Transverse colon (tissue), 4 donors: ENCODE results near the gene HFM1. TPM values are rescaled to one million over a fixed set of nuclear protein-coding genes. Genes with fewer than 3 reads are reported as not detected.
"Not testable (repeated sequence)": the region's sequence is repeated elsewhere in the genome, so short reads cannot be mapped to it uniquely, and the experiment has no call there.

Experiments
- DNase-seq: peaks from one replicate; pipeline ENCODE4 v3.0.0-alpha.2; 2019
- H3K27ac ChIP-seq, 4 donors: fragments of 200-600 bp; sonication (generic); 2 replicates each; pipeline ENCODE4 v1.5.1; 2016 to 2018; ENCODE audit warnings: inconsistent platforms in 4 of 4
- H3K27me3 ChIP-seq: fragments of 200-600 bp; sonication (generic); 2 replicates; pipeline ENCODE4 v1.5.1; 2017; ENCODE audit warnings: inconsistent platforms
- H3K36me3 ChIP-seq, 4 donors: fragments of 200-600 bp; sonication (generic); 2 replicates each; pipeline ENCODE4 v1.5.1; 2017 to 2019; ENCODE audit warnings: inconsistent platforms in 4 of 4
- H3K4me1 ChIP-seq, 4 donors: fragments of 200-600 bp; sonication (generic); 2 replicates each; pipeline ENCODE4 v1.5.1; 2017 to 2020; ENCODE audit warnings: inconsistent platforms in 4 of 4
- H3K4me3 ChIP-seq, 4 donors: fragments of 200-600 bp; sonication (generic); 1 replicate in 1 of 4; 2 replicates in 3 of 4; pipeline versions ENCODE4 v1.5.1 to v1.6.1; 2017 to 2019; ENCODE audit warnings: inconsistent platforms in 4 of 4
- H3K9me3 ChIP-seq, 2 donors: fragments of 200-600 bp; sonication (generic); 2 replicates each; pipeline ENCODE4 v1.5.1; 2017 to 2019; ENCODE audit warnings: inconsistent platforms in 2 of 2
- CTCF ChIP-seq, 5 experiments: fragments of 200-600 bp in 3 of 5; fragments of 450-650 bp in 2 of 5; sonication (generic) in 3 of 5; IDR thresholded peaks; 1 replicate in 2 of 5; 2 replicates in 3 of 5; pipeline ENCODE4 v1.5.1; 2016 to 2017; ENCODE audit warnings: antibody characterized with exemption in 5 of 5, inconsistent platforms in 3 of 5, mild to moderate bottlenecking in 2 of 5, moderate library complexity in 1 of 5
- EP300 ChIP-seq: sonication (generic); formaldehyde crosslinking; IDR thresholded peaks from one replicate; pipeline ENCODE4 v1.6.1; 2017; ENCODE audit warnings: antibody characterized with exemption, low read depth
- POLR2A ChIP-seq: fragments of 450-650 bp; IDR thresholded peaks from one replicate; pipeline ENCODE4 v1.6.1; 2016; ENCODE audit warnings: antibody characterized with exemption, mild to moderate bottlenecking, moderate library complexity
- POLR2AphosphoS5 ChIP-seq, 3 donors: sonication (generic); formaldehyde crosslinking; IDR thresholded peaks; one replicate each; pipeline ENCODE4 v1.6.1; 2016; ENCODE audit warnings: antibody characterized with exemption in 3 of 3
- WGBS, 2 donors: methylation state at CpG; one replicate each; pipeline ENCODE4 v1.1.5; 2018; ENCODE audit warnings: low coverage in 1 of 2; 5-methylcytosine and 5-hydroxymethylcytosine counted together
- in situ Hi-C, 4 donors: fragments of 200-750 bp; cut with MboI; loops; one replicate each; pipeline versions ENCODE4 v1.15.0 to v1.15.1; 2017; ENCODE audit warnings: low sequenced_read_pairs in 3 of 4, low pct_ligation_motif_present in 1 of 4, low pct_unique_long_range_greater_than_20kb in 1 of 4
- intact Hi-C: fragments of 100-400 bp; cut with DNase I; formaldehyde crosslinking; loops from one replicate; pipeline ENCODE4 v1.15.1; 2023; ENCODE audit warnings: low total_unique reads
- total RNA-seq, 4 donors: library from RNA; depleted of rRNA; stranded (reverse); fragments of >200 nt; gene quantifications; one replicate each; pipeline ENCODE4 v1.1.0, GENCODE V29; 2016

HFM1 gene
- total RNA-seq, 4 donors from 2014 or later = 0.14 to 30.7 (median 0.95) TPM; not detected in 1

GRCh38 chr1:91383456-91383855, 21.2 kb downstream of the HFM1 start:
- DNase-seq = no peak
- in situ Hi-C loops (no loop called here), intact Hi-C loops (no loop called here)
- Histone ChIP-seq H3K27ac (no peak overlapping the region), H3K9me3 (no peaks in the 10 kb centered on the region), H3K4me1 (no peaks in the 10 kb centered on the region), H3K4me3 (no peak overlapping the region), H3K36me3 (no peaks in the 10 kb centered on the region), H3K27me3 (no peaks in the 10 kb centered on the region)
- TF ChIP-seq EP300 (no peak), CTCF (IDR thresholded peaks at IDR 0.05) (no peak), POLR2A (no peak), POLR2AphosphoS5 (IDR thresholded peaks at IDR 0.05) (no peak)
- 72 to 81% methylated on average over 2 of the region's 2 CpGs for WGBS, 2 donors

GRCh38 chr1:91381844-91382243, 22.8 kb downstream of the HFM1 start:
- Histone ChIP-seq H3K4me1 (no peaks in the 10 kb centered on the region), H3K36me3 (no peaks in the 10 kb centered on the region), H3K9me3 (no peaks in the 10 kb centered on the region), H3K27ac (no peak overlapping the region), H3K27me3 (no peaks in the 10 kb centered on the region), H3K4me3 (no peak overlapping the region)
- in situ Hi-C loops (no loop called here), intact Hi-C loops (no loop called here)
- no peak for DNase-seq
- TF ChIP-seq POLR2AphosphoS5 (IDR thresholded peaks at IDR 0.05) = no peak
- TF ChIP-seq EP300 = no peak
- TF ChIP-seq CTCF (IDR thresholded peaks at IDR 0.05) = no peak
- no peak for TF ChIP-seq POLR2A
- WGBS, 2 donors = 74 to 76% methylated on average over 3 of the region's 3 CpGs

GRCh38 chr1:91374086-91374485, 30.6 kb downstream of the HFM1 start:
- H3K36me3 ChIP-seq = no peaks in the 10 kb centered on the region
- H3K9me3 ChIP-seq = no peaks in the 10 kb centered on the region
- intact Hi-C loops (no loop called here), in situ Hi-C loops (no loop called here)
- no peak for TF ChIP-seq POLR2A
- TF ChIP-seq CTCF (IDR thresholded peaks at IDR 0.05) = no peak
- no peak for TF ChIP-seq POLR2AphosphoS5 (IDR thresholded peaks at IDR 0.05)
- 78 to 89% methylated on average over 1 of the region's 1 CpG for WGBS, 2 donors
- H3K4me1 ChIP-seq = no peaks in the 10 kb centered on the region
- H3K4me3 ChIP-seq = no peak overlapping the region
- DNase-seq = no peak
- no peak overlapping the region for H3K27ac ChIP-seq
- H3K27me3 ChIP-seq = no peaks in the 10 kb centered on the region

GRCh38 chr1:91372230-91372629, 32.4 kb downstream of the HFM1 start:
- WGBS, 2 donors = 86 to 94% methylated on average over 3 of the region's 3 CpGs
- DNase-seq, in situ Hi-C loops, H3K4me1 ChIP-seq, intact Hi-C loops, H3K27ac ChIP-seq, H3K4me3 ChIP-seq, H3K9me3 ChIP-seq, H3K27me3 ChIP-seq, H3K36me3 ChIP-seq: not testable (repeated sequence)

GRCh38 chr1:91349524-91349923, 55.1 kb downstream of the HFM1 start:
- Histone ChIP-seq H3K9me3 (peaks cover 5 to 10% of the 10 kb centered on the region in 2 donors), H3K4me1 (no peaks in the 10 kb centered on the region), H3K27me3 (no peaks in the 10 kb centered on the region), H3K36me3 (no peaks in the 10 kb centered on the region), H3K27ac (no peak overlapping the region), H3K4me3 (no peak overlapping the region)
- TF ChIP-seq POLR2A = no peak
- no peak for TF ChIP-seq POLR2AphosphoS5 (IDR thresholded peaks at IDR 0.05)
- no peak for TF ChIP-seq CTCF (IDR thresholded peaks at IDR 0.05)
- in situ Hi-C loops = no loop called here
- intact Hi-C loops = no loop called here
- 87 to 92% methylated on average over 2 of the region's 2 CpGs for WGBS, 2 donors
- no peak for DNase-seq
